GM12872 (cell line): ENCODE results near the gene MRPL49.

ENCODE experiments used
- TF ChIP-seq, protein P1 (sequence below): IDR thresholded peaks from 3 replicates; pipeline ENCODE4 v1.5.1; 2011; ENCODE audit warnings: low read depth, mild to moderate bottlenecking, low read length, moderate library complexity; ENCODE audit not compliant: insufficient read depth

Gene MRPL49

DNA sequence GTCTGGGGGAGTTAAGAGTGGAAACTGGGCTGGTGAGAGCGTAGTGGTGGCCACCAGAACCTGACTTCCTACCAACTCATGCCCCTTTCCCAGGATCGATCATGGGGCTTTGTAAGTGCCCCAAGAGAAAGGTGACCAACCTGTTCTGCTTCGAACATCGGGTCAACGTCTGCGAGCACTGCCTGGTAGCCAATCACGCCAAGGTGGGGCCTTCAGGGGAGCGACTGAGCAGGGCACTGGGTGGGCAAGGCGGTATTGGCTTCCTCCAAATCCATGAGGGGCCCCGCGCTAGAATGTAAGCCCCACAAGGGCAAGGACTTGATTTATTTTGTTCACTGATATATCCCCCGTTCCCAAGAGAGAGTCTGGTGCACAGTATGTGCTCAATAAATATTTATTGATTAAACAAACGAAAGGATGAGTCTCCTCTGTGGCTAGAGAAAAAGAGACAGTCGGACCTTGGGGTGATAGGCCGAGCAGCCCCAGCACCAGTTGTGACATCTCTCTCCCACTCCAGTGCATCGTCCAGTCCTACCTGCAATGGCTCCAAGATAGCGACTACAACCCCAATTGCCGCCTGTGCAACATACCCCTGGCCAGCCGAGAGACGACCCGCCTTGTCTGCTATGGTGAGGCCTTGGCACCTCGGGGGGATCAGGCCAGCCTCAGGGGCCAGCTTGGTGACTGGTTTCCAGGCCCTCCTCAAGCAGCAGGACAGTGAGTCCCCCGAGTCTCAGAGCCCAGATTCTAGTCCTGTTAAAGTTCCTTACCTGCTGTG lies 37.3 kb upstream of the MRPL49 start:
- TF ChIP-seq, protein P1, sequence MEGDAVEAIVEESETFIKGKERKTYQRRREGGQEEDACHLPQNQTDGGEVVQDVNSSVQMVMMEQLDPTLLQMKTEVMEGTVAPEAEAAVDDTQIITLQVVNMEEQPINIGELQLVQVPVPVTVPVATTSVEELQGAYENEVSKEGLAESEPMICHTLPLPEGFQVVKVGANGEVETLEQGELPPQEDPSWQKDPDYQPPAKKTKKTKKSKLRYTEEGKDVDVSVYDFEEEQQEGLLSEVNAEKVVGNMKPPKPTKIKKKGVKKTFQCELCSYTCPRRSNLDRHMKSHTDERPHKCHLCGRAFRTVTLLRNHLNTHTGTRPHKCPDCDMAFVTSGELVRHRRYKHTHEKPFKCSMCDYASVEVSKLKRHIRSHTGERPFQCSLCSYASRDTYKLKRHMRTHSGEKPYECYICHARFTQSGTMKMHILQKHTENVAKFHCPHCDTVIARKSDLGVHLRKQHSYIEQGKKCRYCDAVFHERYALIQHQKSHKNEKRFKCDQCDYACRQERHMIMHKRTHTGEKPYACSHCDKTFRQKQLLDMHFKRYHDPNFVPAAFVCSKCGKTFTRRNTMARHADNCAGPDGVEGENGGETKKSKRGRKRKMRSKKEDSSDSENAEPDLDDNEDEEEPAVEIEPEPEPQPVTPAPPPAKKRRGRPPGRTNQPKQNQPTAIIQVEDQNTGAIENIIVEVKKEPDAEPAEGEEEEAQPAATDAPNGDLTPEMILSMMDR, result no peak

DNA sequence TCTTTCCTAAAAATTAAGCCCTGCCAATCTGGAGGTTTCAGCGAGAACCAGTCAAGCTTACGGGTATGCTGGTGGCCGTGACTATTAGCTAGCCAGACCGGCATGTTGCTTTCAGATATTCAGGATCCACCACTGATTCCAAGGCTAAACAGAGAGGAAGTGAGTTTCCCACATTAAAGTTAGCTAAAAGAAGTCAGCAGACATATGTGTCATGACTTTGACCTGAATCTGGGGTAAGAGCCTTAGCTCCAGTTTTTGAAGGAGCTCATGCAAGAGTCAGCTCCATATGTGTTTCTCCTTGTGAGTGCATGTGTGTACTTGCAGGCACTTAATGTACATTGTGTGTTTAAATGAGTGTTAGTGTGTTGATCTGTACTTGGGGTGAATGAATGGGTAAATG lies 36.7 kb upstream of the MRPL49 start:
- TF ChIP-seq, protein P1, result no peak

DNA sequence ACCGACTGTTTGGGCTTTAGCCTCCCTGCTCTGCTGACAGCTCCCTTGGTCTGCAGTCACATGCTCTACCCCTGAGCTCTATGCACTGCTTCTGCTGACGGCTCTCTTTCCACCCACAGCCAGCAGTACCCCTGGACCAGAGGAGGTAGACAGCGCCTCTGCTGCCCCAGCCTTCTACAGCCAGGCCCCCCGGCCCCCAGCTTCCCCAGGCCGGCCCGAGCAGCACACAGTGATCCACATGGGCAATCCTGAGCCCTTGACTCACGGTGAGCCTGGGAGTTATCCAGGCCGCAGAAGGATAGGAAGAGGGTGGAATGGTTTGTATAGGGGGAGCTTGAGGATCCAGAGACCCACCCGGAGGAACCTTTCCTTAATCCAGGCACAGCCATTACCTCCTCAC lies 35.3 kb upstream of the MRPL49 start:
- TF ChIP-seq, protein P1, result no peak

DNA sequence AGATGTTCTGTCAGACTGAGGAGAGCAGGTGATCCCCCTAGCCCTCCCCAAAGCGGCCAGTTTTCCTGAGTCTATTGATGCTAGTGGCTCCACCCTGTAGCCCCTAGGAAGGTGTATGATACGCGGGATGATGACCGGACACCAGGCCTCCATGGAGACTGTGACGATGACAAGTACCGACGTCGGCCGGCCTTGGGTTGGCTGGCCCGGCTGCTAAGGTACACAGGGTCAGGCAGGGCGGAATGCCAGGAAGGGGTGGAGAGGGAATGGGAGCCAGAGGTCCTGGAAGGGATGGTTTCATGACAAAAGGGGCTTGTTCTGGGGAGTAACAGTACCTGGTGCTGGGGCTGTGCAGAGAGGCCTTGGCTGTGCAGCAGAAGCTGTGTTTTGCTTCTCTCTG lies 34.9 kb upstream of the MRPL49 start:
- TF ChIP-seq, protein P1, result no peak

DNA sequence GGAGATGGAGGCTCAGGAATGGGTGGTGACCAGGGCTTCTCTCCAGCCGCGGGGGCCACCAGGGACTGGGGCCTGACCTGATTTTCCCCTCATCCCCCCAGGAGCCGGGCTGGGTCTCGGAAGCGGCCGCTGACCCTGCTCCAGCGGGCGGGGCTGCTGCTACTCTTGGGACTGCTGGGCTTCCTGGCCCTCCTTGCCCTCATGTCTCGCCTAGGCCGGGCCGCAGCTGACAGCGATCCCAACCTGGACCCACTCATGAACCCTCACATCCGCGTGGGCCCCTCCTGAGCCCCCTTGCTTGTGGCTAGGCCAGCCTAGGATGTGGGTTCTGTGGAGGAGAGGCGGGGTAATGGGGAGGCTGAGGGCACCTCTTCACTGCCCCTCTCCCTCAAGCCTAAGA lies 34.3 kb upstream of the MRPL49 start:
- TF ChIP-seq, protein P1, result no peak

DNA sequence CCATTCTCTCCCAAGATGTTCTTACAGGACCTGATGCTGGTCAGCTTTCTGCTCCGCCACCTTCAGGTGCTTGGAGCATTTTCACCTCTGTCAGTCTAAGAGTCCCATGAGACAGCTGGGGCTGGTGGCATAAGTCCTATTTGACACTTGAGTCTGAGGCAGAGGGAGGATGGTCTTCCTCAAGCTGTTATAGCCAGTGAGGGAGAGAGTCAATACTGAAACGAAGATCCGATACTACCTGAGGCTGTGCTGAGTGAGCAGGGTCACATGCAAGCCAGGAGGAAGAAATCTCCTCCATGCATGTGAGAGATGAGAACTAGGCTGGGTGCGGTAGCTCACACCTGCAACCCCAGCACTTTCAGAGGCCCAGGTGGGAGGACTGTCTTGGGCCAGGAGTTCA lies 32.5 kb upstream of the MRPL49 start:
- TF ChIP-seq, protein P1, result no peak

DNA sequence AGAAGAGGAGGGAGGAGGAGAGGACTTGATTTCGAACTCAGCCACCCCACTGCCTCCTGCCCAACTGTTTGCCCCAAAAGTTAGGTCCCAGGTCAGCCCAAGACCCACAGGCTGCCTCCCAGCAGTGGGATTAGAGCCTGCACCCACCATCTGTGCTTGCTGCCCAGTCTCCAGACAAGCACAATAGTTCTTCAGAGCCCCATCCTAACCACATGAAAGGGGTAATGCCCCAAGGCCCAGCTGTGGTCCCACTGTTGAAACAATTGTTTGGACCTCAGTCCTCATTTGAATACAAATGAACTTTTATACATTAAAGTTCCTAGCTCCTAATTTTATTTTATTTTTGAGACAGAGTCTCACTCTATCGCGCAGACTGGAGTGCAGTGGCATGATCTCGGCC lies 31.5 kb upstream of the MRPL49 start:
- TF ChIP-seq, protein P1, result no peak
